Naive thymus-derived CD4-positive, alpha-beta T cell (primary cell): ENCODE data around the gene CCDC9. TPM values are rescaled to one million over a fixed set of nuclear protein-coding genes. Genes with fewer than 3 reads are reported as not detected.
"Not testable (repeated sequence)": the region's sequence is repeated elsewhere in the genome, so short reads cannot be mapped to it uniquely, and the experiment has no call there.

Experiments
- ATAC-seq: fragments of 150-1000 bp; cut with Tn5 transposase; 2 replicates; pipeline ENCODE4 v1.10.0; 2021; ENCODE audit warnings: mild to moderate bottlenecking, moderate library complexity
- CTCF ChIA-PET: fragments of 350-600 bp; sonication (Branson Sonifier 250); formaldehyde crosslinking; loops from one replicate; lab custom pipeline; 2021; ENCODE audit warnings: antibody characterized with exemption; lab: Charles Lee
- POLR2A ChIA-PET: fragments of 350-600 bp; sonication (Branson Sonifier 250); formaldehyde crosslinking; loops from one replicate; lab custom pipeline; 2021; ENCODE audit warnings: antibody characterized with exemption, inconsistent platforms; lab: Charles Lee
- DNase-seq, 9 donors: peaks; one replicate each; pipeline versions ENCODE4 v3.0.0 to v3.0.0-alpha.2; 2020 to 2022; ENCODE audit warnings: mixed read lengths in 1 of 9
- H3K27ac ChIP-seq: one replicate; pipeline ENCODE4 v1.7.0; 2013; ENCODE audit warnings: mild to moderate bottlenecking, low read depth, low read length, moderate library complexity
- H3K27me3 ChIP-seq, 2 donors: one replicate each; pipeline ENCODE4 v1.7.0; 2013; ENCODE audit warnings: low read length in 2 of 2, mild to moderate bottlenecking in 2 of 2, moderate library complexity in 2 of 2; ENCODE audit not compliant: control insufficient read depth in 2 of 2, insufficient read depth in 2 of 2
- H3K36me3 ChIP-seq, 3 experiments: 1 replicate in 2 of 3; 2 replicates in 1 of 3; pipeline ENCODE4 v1.7.0; 2013; ENCODE audit warnings: low read length in 3 of 3, mild to moderate bottlenecking in 3 of 3, moderate library complexity in 1 of 3; ENCODE audit not compliant: insufficient read depth in 3 of 3, control insufficient read depth in 2 of 3
- H3K4me1 ChIP-seq, 2 donors: one replicate each; pipeline ENCODE4 v1.7.0; 2013; ENCODE audit warnings: low read length in 2 of 2, mild to moderate bottlenecking in 2 of 2, moderate library complexity in 1 of 2; ENCODE audit not compliant: control insufficient read depth in 2 of 2, insufficient read depth in 2 of 2
- H3K4me3 ChIP-seq: 2 replicates; pipeline ENCODE4 v1.7.0; 2013; ENCODE audit warnings: mild to moderate bottlenecking, low read length
- H3K9me3 ChIP-seq, 3 experiments: 1 replicate in 2 of 3; 2 replicates in 1 of 3; pipeline ENCODE4 v1.7.0; 2013; ENCODE audit warnings: low read length in 3 of 3; ENCODE audit not compliant: control insufficient read depth in 2 of 3
- H3K27ac Mint-ChIP-seq, 9 donors: one replicate each; pipeline ENCODE4 v1.8.0; 2020 to 2022; ENCODE audit warnings: mixed read lengths in 9 of 9, mild to moderate bottlenecking in 8 of 9, moderate library complexity in 5 of 9, inconsistent platforms in 2 of 9
- H3K27me3 Mint-ChIP-seq, 5 donors: one replicate each; pipeline ENCODE4 v1.8.0; 2021 to 2022; ENCODE audit warnings: mixed read lengths in 5 of 5, mild to moderate bottlenecking in 1 of 5
- H3K36me3 Mint-ChIP-seq, 5 donors: one replicate each; pipeline ENCODE4 v1.8.0; 2020 to 2022; ENCODE audit warnings: mixed read lengths in 5 of 5, mild to moderate bottlenecking in 3 of 5, inconsistent platforms in 1 of 5
- H3K4me1 Mint-ChIP-seq, 7 donors: one replicate each; pipeline ENCODE4 v1.8.0; 2020 to 2022; ENCODE audit warnings: mixed read lengths in 7 of 7, mild to moderate bottlenecking in 3 of 7, inconsistent platforms in 1 of 7
- H3K4me3 Mint-ChIP-seq, 10 donors: one replicate each; pipeline ENCODE4 v1.8.0; 2020 to 2022; ENCODE audit warnings: mild to moderate bottlenecking in 10 of 10, mixed read lengths in 10 of 10, moderate library complexity in 6 of 10, inconsistent platforms in 2 of 10
- H3K9me3 Mint-ChIP-seq, 11 donors: one replicate each; pipeline ENCODE4 v1.8.0; 2020 to 2022; ENCODE audit warnings: mixed read lengths in 11 of 11, mild to moderate bottlenecking in 4 of 11, inconsistent platforms in 1 of 11, moderate library complexity in 1 of 11
- intact Hi-C, 2 donors: fragments of 100-400 bp; cut with micrococcal nuclease; formaldehyde crosslinking; loops; one replicate each; pipeline ENCODE4 v1.15.1; 2023
- polyA plus RNA-seq, 2 donors: library from polyadenylated mRNA; unstranded; fragments of 300-500 nt; fragmentation: Illumina TruSeq; gene quantifications; one replicate each; pipeline ENCODE4 v1.2.3, GENCODE V29; 2021
- total RNA-seq, 6 experiments: library from RNA in 5 of 6; stranded (reverse) in 5 of 6; gene quantifications; 1 replicate in 5 of 6; 2 replicates in 1 of 6; pipeline ENCODE4 v1.2.3 and lab custom pipeline; 2021 to 2026

The CCDC9 gene
- total and polyA plus RNA-seq, 7 experiments from 2014 or later = 8.5 to 80.0 (median 45.9) TPM

GRCh38 chr19:47284324-47284899, 28.1 kb downstream of the CCDC9 start:
- POLR2A ChIA-PET = interaction anchor here (1.1 kb wide), 1 partner anchor 107 kb away, joined by 3 read pairs; no protein-coding TSS in a partner anchor
- CTCF ChIA-PET = interaction anchor here (1.4 kb wide), 2 partner anchors 9 to 107 kb away, joined by 5 to 6 read pairs; no protein-coding TSS in a partner anchor
- ATAC-seq (peak; percentile 72), DNase-seq (peak in 7 of 9 donors; percentile 32 to 78 (median 61))
- Mint-ChIP-seq H3K4me3 (no peak overlapping the region), H3K4me1 (peaks cover 0 to 16% (median 6%) of the 10 kb centered on the region in 7 donors), H3K27ac (no peak overlapping the region), H3K36me3 (peaks cover 0 to 4% (median 3%) of the 10 kb centered on the region in 5 donors), H3K27me3 (no peaks in the 10 kb centered on the region), H3K9me3 (no peaks in the 10 kb centered on the region)
- no peaks in the 10 kb centered on the region for H3K4me1 ChIP-seq
- no peak overlapping the region for H3K4me3 ChIP-seq
- H3K9me3 ChIP-seq = no peaks in the 10 kb centered on the region
- intact Hi-C loops = loop anchor here (1.0 kb wide), 2 partner anchors 10 to 107 kb away; partner anchors contain the start of gene INAFM1 (in 1 of the 2)
- no peaks in the 10 kb centered on the region for H3K36me3 ChIP-seq
- H3K27ac ChIP-seq = no peak overlapping the region
- H3K27me3 ChIP-seq = no peaks in the 10 kb centered on the region

- Histone ChIP-seq H3K36me3 (no peaks in the 10 kb centered on the region), H3K27ac (no peak overlapping the region), H3K4me3 (no peak overlapping the region), H3K27me3 (no peaks in the 10 kb centered on the region), H3K4me1 (no peaks in the 10 kb centered on the region), H3K9me3 (no peaks in the 10 kb centered on the region)
- intact Hi-C loops = loop anchor here (1.0 to 5.0 kb wide), 6 partner anchors 95 to 447 kb away; no protein-coding TSS in a partner anchor
- H3K36me3 Mint-ChIP-seq = peaks cover 0 to 5% (median 0%) of the 10 kb centered on the region in 5 donors
- no peak overlapping the region for H3K4me3 Mint-ChIP-seq
- ChIA-PET POLR2A (no interaction called here), CTCF (interaction anchor here (0.6 to 5.1 kb wide), 4 partner anchors 53 to 495 kb away, joined by 3 to 34 read pairs (median 6); partner anchors contain the start of gene DHX34)
- DNase-seq (peak; percentile 38 to 83 (median 73)), ATAC-seq (peak; percentile 92)
- peaks cover 10 to 14% (median 11%) of the 10 kb centered on the region in 7 donors for H3K4me1 Mint-ChIP-seq
- peaks cover 0 to 2% (median 0%) of the 10 kb centered on the region in 11 donors for H3K9me3 Mint-ChIP-seq
- H3K27ac Mint-ChIP-seq = peak overlapping the region in 1 of 9 donors; percentile 8
- peaks cover 0 to under 1% (median 0%) of the 10 kb centered on the region in 5 donors for H3K27me3 Mint-ChIP-seq
These were observed 39.7 kb downstream of the CCDC9 start for GRCh38 chr19:47296036-47296435.

DNA sequence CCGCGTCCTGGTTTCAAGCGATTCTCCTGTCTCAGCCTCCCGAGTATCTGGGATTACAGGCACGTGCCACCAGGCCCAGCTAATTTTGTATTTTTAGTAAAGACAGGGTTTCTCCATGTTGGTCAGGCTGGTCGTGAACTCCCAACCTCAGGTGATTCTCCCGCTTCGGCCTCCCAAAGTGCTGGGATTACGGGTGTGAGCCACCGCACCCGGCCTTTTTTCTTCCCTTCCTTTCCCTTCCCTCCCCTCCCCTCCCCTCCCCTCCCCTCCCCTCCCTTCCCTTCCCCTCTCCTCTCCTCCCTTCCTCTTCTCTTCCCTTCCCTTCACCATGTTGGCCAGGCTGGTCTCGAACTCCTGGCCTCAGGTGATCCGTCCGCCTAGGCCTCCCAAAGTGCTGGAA, 44.5 kb downstream of the CCDC9 start:
- CTCF ChIA-PET = interaction anchor here (0.6 kb wide), 1 partner anchor 9 kb away, joined by 3 read pairs; no protein-coding TSS in a partner anchor
- H3K36me3 ChIP-seq, H3K9me3 ChIP-seq, H3K27ac ChIP-seq, H3K4me3 Mint-ChIP-seq, DNase-seq, ATAC-seq, H3K27me3 ChIP-seq, H3K27ac Mint-ChIP-seq, intact Hi-C loops, H3K4me1 ChIP-seq, H3K27me3 Mint-ChIP-seq, H3K36me3 Mint-ChIP-seq, H3K4me3 ChIP-seq, POLR2A ChIA-PET, H3K9me3 Mint-ChIP-seq: not testable (repeated sequence)
- H3K4me1 Mint-ChIP-seq = peaks cover 9 to 19% (median 16%) of the 10 kb centered on the region in 7 donors

GRCh38 chr19:47302249-47302648, 45.9 kb downstream of the CCDC9 start:
- ChIA-PET CTCF (interaction anchor here (0.7 kb wide), 1 partner anchor 89 kb away, joined by 3 read pairs; no protein-coding TSS in a partner anchor), POLR2A (no interaction called here)
- Histone ChIP-seq H3K4me1 (no peaks in the 10 kb centered on the region), H3K36me3 (no peaks in the 10 kb centered on the region), H3K27ac (no peak overlapping the region), H3K27me3 (no peaks in the 10 kb centered on the region), H3K9me3 (no peaks in the 10 kb centered on the region), H3K4me3 (no peak overlapping the region)
- Mint-ChIP-seq H3K27ac (no peak overlapping the region), H3K36me3 (peaks cover 0 to 3% (median 0%) of the 10 kb centered on the region in 5 donors), H3K4me3 (no peak overlapping the region), H3K27me3 (peaks cover 0 to 17% (median 13%) of the 10 kb centered on the region in 5 donors), H3K4me1 (peaks cover 0 to 11% (median 8%) of the 10 kb centered on the region in 7 donors), H3K9me3 (no peaks in the 10 kb centered on the region)
- intact Hi-C loops = no loop called here
- ATAC-seq (peak; percentile 3), DNase-seq (no peak)

DNA sequence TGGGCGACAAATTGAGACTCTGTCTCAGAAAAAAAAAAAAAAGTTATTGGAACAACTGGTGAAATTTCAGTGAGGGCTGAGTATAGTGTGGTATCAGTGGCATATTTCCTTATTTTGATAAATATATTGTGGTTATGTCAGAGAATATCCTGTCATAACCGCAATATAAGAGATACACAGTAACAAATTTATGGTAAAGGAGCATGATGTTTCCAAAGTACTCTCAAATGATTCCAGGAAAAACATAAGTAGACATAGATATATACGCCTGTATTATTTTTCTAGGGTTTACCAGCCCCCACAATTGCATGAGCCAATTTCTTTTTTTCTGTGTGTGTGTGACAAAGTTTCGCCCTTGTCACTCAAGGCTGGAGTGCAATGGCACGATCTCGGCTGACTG, 47.6 kb downstream of the CCDC9 start:
- no peaks in the 10 kb centered on the region for H3K4me1 ChIP-seq
- no peak overlapping the region for H3K4me3 ChIP-seq
- H3K36me3 ChIP-seq = no peaks in the 10 kb centered on the region
- ChIA-PET CTCF (interaction anchor here (0.9 to 1.3 kb wide), 3 partner anchors 87 to 482 kb away, joined by 4 to 6 read pairs (median 5); no protein-coding TSS in a partner anchor), POLR2A (no interaction called here)
- Mint-ChIP-seq H3K9me3 (no peaks in the 10 kb centered on the region), H3K27ac (no peak overlapping the region), H3K27me3 (peaks cover 0 to 17% (median 13%) of the 10 kb centered on the region in 5 donors), H3K4me1 (peaks cover 0 to 11% (median 8%) of the 10 kb centered on the region in 7 donors), H3K36me3 (peaks cover 0 to 3% (median 0%) of the 10 kb centered on the region in 5 donors), H3K4me3 (no peak overlapping the region)
- ATAC-seq (no peak), DNase-seq (no peak)
- no peaks in the 10 kb centered on the region for H3K27me3 ChIP-seq
- no peak overlapping the region for H3K27ac ChIP-seq
- no peaks in the 10 kb centered on the region for H3K9me3 ChIP-seq
- intact Hi-C loops = no loop called here

GRCh38 chr19:47305309-47305751, 49.0 kb downstream of the CCDC9 start:
- DNase-seq (peak; percentile 10 to 64 (median 38)), ATAC-seq (peak; percentile 67)
- Histone ChIP-seq H3K4me1 (no peaks in the 10 kb centered on the region), H3K27me3 (no peaks in the 10 kb centered on the region), H3K9me3 (no peaks in the 10 kb centered on the region), H3K27ac (no peak overlapping the region), H3K4me3 (no peak overlapping the region), H3K36me3 (no peaks in the 10 kb centered on the region)
- peak overlapping the region in 1 of 9 donors; percentile 5 for H3K27ac Mint-ChIP-seq
- intact Hi-C loops = no loop called here
- CTCF ChIA-PET = interaction anchor here (0.7 to 1.3 kb wide), 3 partner anchors 10 to 86 kb away, joined by 3 to 5 read pairs (median 3); no protein-coding TSS in a partner anchor
- H3K27me3 Mint-ChIP-seq = peaks cover 0 to 24% (median 17%) of the 10 kb centered on the region in 5 donors
- H3K9me3 Mint-ChIP-seq = no peaks in the 10 kb centered on the region
- POLR2A ChIA-PET = no interaction called here
- peaks cover 0 to 3% (median 0%) of the 10 kb centered on the region in 5 donors for H3K36me3 Mint-ChIP-seq
- peak overlapping the region in 3 of 10 donors; percentile 16 to 35 (median 16) for H3K4me3 Mint-ChIP-seq
- H3K4me1 Mint-ChIP-seq = peaks cover 0 to 10% (median 8%) of the 10 kb centered on the region in 7 donors
